GM18499 (cell line): ENCODE measurements around the gene CELF4.

Experiments
- ATAC-seq: cut with Tn5 transposase; IDR thresholded peaks from one replicate; pipeline ENCODE4 v1.9.1; 2021; ENCODE audit warnings: moderate number of reproducible peaks; ENCODE audit not compliant: insufficient read depth, unreplicated experiment

Gene CELF4

DNA sequence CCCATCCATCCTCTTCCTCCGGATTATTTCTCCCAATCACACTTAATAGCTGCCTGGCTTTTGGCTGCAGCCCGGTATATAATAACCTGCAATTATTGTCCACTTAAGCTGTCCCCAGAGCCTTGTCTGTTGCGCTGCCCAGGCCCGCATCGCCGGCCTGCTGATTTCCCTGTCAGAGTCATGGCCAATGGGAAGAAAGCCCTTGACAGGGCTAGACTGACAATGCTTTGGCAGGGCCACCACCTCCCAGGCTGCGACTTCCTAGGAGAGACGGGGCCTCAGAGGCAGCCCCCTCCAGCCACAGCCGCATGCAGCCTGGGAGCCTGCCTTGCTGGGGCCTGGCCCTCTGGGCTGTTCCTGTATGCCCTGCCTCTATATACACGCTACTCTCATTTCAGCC lies 10.0 kb upstream of the CELF4 start:
- no peak for ATAC-seq

DNA sequence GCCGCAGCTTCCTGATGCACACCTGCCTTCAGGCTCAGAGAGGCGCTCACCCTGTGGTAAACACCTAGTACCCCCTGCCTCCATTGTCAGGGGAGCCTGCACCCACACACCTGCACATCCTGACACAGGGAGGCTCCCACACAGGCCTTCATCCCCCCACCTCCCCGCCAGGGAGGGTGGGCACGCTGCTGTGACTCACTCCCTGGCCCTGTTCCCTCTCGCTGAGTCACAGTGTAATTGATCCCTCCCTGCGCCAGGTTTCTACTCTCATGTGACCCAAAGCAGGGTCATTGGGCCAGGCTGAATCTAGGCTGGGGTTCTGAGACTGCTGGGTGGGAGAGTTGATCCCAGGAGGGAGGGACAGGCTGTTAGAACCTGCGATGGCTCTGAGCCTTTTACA lies 8.5 kb upstream of the CELF4 start:
- ATAC-seq: no peak

DNA sequence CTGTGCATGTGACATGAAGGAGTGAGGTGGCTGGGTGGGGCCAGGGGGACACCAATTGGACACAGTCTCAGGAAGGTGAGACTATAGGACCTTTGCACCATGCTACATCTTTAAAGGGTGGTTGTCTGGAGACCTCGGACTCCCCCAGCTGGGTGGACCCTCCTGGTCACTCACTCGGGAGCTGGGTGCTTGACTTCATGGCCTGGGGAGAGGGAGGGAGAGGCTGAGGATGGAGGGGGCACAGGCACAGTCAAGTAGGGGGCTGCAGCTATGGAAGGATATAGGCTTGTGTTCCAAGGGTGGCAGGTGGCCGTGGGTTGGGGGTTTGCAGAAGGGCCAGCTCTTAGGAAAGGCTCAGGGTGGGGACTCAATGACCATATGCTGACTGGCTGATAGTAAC lies 7.1 kb upstream of the CELF4 start:
- no peak for ATAC-seq

DNA sequence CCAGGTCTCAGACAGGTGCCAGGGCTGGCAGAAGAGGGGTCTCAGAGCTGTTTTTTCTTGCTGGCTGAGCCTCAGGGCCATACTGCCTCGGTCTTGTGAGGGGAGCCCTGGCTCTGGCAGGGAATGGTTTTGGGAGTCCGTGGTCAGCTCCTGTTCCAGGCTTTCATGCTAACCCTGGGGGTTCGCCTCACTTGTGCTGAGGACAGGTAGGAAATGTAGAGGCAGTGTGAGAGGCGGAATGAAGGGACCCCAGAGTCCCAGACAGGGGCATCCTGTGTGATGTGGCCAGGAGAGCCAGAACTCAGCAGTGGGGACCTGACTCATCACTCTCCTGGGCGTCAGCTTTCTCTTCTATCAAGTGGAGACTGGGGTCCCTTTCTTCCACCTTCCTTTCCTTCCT lies 5.7 kb upstream of the CELF4 start:
- ATAC-seq: no peak

DNA sequence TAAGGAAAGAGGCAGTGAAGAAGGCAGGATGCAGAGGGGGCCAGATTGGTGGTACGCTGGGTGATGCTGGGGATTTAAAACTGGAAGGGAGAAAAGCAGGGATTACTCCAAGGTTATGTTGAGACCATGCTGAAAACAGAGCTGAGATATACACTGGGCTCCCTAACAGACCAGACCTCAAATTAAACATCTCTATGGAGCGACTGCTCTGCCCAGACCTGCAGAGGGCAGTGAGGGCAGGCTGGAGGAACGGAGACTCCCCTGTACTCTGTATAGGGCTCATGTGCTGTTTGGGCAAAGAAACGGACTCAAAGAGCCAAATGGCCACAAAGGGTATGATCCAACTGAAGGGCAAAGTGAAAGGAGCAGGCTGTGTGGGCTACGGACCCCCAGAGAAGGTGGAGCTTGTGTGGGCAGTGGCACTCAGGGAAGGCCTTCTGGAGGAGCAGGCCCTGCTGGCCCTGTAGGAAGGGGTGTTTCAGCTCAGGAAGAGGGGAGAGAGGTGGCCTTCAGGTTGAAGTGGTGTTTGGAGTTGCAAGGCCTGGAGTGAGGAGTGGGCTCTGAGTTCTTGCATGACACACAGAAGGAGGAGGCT lies 4.8 kb upstream of the CELF4 start:
- ATAC-seq: no peak

DNA sequence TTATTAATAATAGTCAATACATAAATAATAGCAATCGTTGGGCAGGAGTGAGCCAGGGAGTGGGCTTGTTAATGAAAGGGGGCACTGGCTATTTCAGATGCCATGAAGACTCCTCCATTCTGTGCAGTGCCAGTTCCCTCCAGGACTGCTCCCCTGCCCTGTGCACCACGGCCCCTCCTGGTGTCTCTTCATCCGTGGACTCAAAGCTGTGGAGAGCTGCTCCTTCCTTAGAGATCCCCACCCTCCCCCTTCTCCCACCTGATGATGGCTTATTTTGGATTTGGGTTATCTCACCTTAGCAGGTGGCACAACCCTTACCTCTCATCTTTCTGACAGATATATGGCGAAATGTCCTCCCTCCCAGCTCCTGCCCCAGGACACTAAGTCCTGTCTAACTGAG lies 3.1 kb upstream of the CELF4 start:
- no peak for ATAC-seq

DNA sequence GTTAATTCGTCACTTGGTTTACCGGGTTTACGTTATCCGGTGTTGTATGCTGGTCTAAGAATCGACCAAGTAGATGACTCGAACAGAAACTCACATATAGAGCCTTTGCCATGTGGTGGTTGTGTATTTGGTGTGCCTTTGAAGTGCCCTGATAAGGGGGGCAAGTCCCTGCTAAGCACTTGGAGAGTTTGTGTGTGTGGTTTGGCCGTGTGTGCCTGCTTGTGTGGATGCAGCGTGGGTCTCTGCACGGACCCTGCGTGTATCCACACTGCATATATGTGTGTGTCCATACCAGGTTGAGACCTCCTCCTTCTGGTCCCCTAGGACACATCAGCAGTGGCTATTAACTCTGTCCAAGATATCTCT lies 2.4 kb upstream of the CELF4 start:
- no peak for ATAC-seq

DNA sequence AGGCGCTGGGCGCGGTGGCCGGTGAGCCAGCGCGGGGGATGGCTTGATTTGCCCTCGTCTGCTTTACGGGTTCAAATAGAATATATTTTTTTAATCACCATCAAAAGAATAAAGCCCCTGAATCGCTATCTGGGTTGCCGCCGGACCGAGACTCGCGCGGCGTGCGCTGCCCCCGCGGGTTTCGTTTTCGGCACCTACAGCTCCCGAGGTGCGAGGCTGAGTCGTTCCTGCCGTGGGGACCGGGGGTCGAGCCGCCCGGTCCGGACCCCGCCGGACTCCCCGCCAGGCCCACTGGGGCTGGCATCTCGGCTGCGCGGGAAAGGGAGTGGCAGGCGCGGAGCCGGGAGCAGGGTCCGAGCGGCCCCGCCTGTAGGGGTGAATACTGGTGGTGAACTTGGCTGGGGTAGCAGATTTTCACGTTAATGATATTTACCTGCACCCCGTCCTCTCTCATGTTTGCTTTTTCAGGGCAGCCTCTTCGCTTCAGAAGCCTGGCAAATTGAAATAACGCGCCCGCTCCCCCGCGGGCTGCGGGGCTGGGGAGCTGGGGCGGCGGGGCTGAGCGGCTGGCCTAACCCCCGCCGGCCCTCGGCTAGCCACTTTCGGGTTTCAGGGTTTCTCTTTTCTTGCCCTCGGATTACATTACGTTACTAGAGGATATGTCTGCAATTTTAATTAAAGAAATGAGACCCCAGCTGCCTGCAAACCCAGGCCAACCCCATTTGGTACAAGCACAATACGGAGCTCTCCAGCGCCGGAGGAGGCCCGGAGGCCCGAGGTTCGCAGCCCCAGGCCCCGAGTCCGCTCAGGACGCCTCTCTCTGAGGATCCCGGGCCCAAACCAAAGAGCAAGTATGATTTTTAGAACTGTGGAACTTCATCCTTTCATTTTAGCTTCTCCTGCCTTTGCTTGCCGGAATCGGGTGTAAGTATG lies 1.7 kb upstream of the CELF4 start:
- no peak for ATAC-seq

DNA sequence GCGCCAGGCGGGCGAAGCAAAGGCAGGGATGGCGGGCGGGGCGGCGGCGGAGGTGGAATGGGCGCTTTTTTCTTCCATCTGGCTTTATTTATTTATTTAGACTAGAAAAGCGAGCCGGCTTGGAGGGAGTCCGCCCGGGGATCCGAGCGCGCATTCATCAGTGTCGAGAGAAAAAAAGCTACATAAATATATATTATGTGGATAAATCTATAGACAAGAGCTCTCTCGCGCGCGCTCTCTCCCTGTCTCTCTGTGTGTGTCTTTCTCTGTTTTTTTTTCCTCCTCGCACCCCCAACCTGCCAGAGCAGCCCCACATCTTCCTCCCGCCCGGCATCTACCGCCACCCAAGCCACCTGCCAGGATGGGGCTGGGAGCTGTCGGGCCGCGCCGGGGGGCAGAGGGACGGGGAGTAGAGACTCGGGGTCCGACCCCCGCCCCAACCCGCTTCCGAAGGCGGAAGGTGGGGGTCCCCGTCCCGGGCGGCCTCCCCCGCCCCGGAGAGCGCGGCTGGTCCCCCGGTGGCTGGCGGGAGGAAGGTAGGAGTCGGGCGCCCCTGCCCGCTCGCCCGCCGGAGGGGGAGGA lies 972 bp upstream of the CELF4 start:
- no peak for ATAC-seq

DNA sequence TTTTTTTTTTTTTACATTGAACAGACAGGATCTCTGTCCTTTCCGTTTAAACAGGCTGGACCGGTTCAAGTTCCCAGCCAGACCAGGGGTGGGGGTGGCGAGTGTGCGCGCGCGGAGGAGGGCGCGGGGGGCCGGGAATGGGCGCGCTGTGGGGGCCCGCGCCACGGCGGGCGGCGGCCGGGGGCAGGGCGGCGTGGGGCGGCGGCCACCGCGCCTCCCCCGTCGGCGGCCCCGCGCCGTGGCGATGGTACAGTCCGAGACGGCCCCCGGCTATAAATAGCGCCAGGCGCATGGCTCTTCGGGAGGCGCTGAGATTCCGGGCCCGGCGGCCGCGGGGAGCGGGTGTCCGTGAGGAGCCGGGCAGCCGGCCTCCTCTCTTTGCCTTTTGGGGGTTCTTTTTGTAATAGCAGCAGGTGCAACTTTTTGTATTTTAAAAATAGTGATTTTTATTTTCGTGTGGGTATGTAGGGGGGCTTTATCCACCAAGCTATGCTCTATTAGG lies 430 bp upstream of the CELF4 start:
- ATAC-seq: no peak

DNA sequence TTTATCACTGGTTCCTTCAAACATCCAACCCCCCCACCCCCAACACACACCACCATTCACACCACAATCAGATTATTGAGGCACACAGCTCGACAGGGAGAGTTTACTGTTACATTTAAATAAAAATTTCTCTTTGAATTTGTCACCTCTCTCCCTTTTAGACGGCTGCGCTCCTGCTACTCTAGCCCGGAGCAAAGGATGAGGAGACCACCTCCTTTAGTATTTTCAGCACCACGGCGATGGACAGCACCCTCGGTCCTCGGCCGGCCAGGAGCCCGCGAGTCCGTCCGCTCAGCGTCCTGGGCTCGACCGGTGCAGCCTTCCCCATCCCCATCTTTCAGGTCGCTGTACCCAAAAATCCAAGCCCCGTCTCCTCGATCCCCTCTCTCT lies 892 bp downstream of the CELF4 start:
- ATAC-seq: no peak

DNA sequence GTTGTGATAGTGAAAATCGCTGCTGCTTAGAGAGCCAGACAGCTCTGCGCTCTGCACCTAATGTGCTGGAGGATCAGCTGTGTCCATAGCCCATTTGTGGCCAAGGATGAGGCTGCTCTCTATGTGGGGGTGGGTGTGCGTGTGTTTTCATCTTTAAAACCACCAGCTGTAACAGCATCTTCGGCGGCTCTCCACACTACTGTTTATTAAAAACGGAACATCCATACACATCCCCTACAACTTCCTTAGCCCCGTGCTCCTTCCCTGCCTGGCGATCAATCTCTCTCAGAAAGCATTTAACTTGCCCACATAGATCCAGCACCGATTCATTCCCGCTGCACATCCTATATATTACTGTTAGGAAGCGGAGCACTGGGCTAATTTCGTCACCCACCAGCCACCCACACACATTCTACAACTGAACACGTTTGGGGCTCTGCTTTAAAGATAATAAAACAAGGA lies 1.6 kb downstream of the CELF4 start:
- ATAC-seq: no peak

DNA sequence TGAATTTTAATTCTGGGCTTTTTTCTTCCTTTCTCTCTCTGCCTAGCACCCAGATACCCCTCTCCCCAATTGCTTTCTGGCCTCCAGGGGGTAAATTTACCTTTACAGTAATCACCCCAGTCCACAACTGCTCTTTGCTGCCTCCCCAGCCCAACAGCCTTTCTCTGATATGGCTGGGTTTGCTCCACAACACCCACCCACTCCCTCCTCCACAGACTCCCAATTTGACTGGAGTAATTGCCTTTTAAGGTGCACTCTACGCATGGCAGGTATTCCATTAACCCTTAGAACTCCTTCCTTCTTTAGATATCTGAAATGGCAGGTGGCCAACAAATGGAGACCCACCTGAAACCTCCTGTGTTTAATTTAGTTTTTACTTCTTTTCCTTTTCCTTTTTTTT lies 3.6 kb downstream of the CELF4 start:
- ATAC-seq: no peak

DNA sequence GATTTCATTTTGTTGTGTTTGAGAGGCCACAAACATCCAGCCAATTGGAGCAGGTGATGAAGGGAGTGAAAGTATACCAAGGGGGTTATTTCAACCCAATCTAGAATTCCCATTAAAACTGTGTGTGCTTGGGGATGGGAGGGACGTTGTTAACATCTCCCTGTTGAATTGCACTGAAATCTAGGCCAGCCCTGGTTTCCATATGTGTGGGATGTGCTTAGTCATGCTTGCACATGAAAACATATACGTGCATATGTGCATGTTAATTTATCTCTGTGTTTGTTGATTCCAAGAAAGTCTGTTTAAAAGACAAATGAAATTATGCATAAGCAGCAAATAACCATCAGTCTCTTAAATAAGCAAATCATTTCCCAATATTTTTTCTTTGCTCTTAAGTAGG lies 5.6 kb downstream of the CELF4 start:
- no peak for ATAC-seq

DNA sequence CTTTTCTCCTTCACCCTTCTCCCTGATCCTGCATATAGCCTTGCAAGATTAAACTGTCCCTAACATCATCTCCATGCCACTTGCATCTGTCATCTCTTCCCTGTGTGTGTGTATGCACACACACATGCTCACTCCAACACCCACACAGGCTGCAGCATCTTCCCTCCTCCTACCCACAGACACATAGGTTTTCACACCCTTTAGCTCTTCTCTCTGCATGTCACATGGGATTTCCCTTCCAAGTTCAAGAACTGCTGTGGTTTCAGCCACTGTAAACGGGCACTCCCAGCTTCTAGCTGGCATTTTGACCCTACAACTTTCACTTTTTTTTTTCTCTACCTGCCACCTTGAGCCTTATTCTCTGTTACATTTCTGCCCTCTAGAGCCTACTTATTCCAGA lies 6.4 kb downstream of the CELF4 start:
- no peak for ATAC-seq

DNA sequence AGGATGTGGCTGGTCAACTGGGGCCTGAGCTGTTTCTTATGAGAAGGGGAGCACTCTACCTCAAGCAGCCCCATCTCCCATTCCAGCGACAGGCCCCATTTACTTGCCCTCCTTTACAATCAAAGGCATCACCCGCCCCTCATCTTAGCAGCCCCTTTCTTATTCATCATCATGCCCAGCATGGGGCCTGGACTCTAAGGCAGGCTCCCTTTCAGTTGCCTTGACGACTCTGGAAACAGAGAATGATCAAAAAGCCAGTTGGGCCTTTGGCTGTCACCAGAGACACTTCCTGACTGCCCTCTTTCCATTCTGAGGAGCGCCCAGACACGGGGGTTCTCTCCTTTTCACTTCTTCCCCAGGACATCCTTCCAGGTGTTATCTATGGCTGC lies 11.2 kb downstream of the CELF4 start:
- ATAC-seq: no peak

DNA sequence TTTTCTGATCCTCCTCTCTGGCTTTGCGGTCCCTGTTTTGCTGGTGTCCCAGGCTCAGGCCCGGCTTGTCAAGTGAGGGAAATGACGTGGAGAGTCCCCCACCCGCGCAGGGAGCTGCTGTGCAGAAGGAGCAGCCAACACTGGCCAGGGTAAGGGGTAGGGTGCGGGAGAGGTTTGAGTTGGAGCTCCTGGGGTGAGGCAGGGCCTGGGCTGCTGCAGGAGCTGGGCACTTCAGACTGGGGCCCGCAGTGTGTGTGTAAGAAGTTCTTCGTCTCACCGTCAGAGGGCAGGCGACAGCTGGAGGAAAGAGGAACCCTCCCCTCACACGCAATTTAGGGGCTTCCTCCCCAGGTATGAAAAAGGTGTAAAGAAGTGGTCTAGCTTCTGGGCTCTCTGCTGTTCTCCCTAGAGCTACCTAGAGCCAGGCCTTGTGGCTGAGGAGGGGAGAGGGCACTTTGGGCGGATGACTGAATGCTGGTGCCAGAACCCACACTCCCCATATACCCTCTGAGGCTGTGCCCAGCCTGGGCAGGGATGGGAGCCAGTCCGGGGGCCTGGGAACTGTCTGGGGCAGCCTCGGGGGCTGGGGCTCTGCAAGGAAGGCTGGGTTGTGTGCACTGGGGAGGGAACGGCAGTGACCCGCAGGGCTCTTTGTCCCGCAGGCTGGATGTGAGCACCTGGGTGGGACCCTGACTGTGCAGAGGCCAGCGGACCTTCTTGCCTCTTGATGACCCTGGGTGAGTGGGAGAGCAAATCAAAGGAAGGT lies 11.8 kb downstream of the CELF4 start:
- ATAC-seq: no peak

DNA sequence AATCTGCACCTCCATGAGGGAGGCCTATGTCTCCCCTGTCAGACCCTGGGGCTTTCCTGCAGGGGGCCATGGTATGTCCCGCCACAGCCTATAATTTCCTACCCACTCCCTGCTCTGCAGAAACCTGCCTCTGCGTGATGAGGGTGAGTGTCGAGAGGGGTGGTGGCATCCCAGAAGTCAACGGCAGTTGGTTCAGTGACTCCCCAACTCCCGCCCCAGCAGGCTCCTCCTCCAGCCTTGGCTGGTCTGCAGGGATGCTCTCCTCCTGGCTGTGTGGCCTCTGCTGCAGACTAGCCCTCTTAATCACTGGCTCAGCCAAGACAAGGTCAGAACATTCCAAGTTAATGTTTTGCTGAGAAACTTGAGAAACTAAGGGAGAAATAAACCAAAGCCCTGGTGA lies 13.3 kb downstream of the CELF4 start:
- no peak for ATAC-seq

DNA sequence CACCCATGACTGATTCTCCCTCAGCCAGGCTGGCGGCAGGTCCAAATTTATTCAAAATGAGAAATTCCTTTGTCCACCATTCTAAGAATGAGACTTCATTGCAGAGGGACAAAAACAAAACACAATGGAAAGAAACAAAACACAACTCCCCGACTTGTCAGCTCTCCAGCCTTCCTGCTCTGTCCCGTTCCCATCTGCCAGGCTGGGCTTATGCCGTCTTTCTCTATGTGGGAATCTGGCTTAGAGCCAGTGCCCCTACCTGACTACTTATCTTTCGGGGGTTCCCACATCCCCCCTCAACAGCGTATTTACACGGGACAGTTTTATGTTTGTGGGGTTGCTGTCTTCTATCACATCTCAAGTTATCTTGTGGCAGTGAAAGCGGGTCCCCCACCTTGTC lies 13.8 kb downstream of the CELF4 start:
- no peak for ATAC-seq

DNA sequence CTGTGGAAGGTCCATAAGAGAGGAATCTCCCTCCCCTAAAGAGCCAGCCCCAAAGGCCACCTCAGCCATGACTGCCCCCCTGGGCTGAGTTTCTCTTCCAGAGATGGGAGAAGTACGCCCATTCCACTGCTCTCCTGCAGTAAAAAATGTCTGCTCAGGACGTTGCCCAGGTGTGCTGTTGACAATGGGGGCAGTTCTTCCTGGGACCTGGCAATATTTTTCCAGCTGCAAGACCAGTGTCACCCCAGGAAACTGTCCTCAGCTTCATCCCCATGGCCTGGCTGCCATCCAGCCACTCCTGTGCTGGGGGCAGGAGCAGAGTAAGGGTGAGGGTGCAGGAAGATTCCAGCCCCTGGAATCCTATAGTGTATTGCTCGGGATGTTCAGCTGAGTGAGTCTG lies 14.3 kb downstream of the CELF4 start:
- ATAC-seq: no peak
